K562 (cell line): Measurements from ENCODE around the gene KIAA0825. TPM values are rescaled to one million over a fixed set of nuclear protein-coding genes. Genes with fewer than 3 reads are reported as not detected.

Experiments
- ATF1 ChIP-seq, 2 experiments: fragments of 450-650 bp in 1 of 2; IDR thresholded peaks; 2 replicates each; pipeline ENCODE4 v1.6.1; 2016; ENCODE audit warnings: missing compliant biosample characterization in 1 of 2, missing genetic modification characterization in 1 of 2
- BCL6 ChIP-seq: fragments of 250-450 bp; sonication (Bioruptor Pico); IDR thresholded peaks from 2 replicates; pipeline ENCODE4 v1.4.0; 2020
- BHLHE40 ChIP-seq: IDR thresholded peaks from 2 replicates; pipeline ENCODE4 v1.6.1; 2011; ENCODE audit warnings: low read length, improper control_type of control experiment
- CHAMP1 ChIP-seq: fragments of 450-650 bp; IDR thresholded peaks from 2 replicates; pipeline ENCODE4 v1.6.1; 2016; ENCODE audit warnings: mild to moderate bottlenecking
- CREM ChIP-seq: IDR thresholded peaks from 2 replicates; pipeline ENCODE4 v1.6.1; 2014; ENCODE audit warnings: antibody characterized with exemption, low read depth
- ELK3 ChIP-seq: fragments of 450-650 bp; formaldehyde crosslinking; IDR thresholded peaks from 2 replicates; pipeline ENCODE4 v1.4.0; 2020; ENCODE audit warnings: mild to moderate bottlenecking
- FOXP4 ChIP-seq: sonication (generic); formaldehyde crosslinking; IDR thresholded peaks from 2 replicates; pipeline ENCODE4 v1.8.0; 2022; ENCODE audit warnings: mild to moderate bottlenecking, missing genetic modification reagents, borderline replicate concordance
- GABPA ChIP-seq: fragments of 200-800 bp; sonication (Bioruptor generic); conservative IDR thresholded peaks from 2 replicates; pipeline ENCODE4 v1.6.1; 2016; ENCODE audit warnings: low read depth, missing genetic modification characterization, missing compliant biosample characterization
- HNRNPLL ChIP-seq: fragments of 200-400 bp; formaldehyde crosslinking; IDR thresholded peaks from 2 replicates; pipeline ENCODE4 v1.6.1; 2017; ENCODE audit warnings: low read length, low read depth, mild to moderate bottlenecking; ENCODE audit not compliant: poor library complexity, severe bottlenecking
- MNT ChIP-seq, 2 experiments: fragments of 450-650 bp; conservative IDR thresholded peaks; 2 replicates each; pipeline ENCODE4 v1.6.1; 2017; ENCODE audit warnings: mild to moderate bottlenecking in 2 of 2, moderate library complexity in 2 of 2
- POLR2AphosphoS5 ChIP-seq: IDR thresholded peaks from 2 replicates; pipeline ENCODE4 v1.6.1; 2011; ENCODE audit warnings: mild to moderate bottlenecking, low read depth, low read length, moderate library complexity; ENCODE audit not compliant: control insufficient read depth, insufficient read depth
- RBFOX2 ChIP-seq: fragments of 200-400 bp; formaldehyde crosslinking; IDR thresholded peaks from 2 replicates; pipeline ENCODE4 v1.6.1; 2017; ENCODE audit warnings: low read depth, mild to moderate bottlenecking, low read length, moderate library complexity
- RUNX1 ChIP-seq: sonication (generic); IDR thresholded peaks from 2 replicates; pipeline ENCODE4 v1.6.1; 2016; ENCODE audit warnings: antibody characterized with exemption, low read depth
- ZFPM2 ChIP-seq: fragments of 250-450 bp; sonication (Bioruptor Pico); IDR thresholded peaks from 2 replicates; pipeline ENCODE4 v1.5.1; 2022; ENCODE audit warnings: mild to moderate bottlenecking
- ZNF175 ChIP-seq: fragments of 200-800 bp; sonication (Bioruptor generic); IDR thresholded peaks from 2 replicates; pipeline ENCODE4 v1.6.1; 2016; ENCODE audit warnings: low read depth, mild to moderate bottlenecking, missing genetic modification characterization, missing compliant biosample characterization
- ZNF449 ChIP-seq: fragments of 250-450 bp; sonication (Bioruptor Pico); IDR thresholded peaks from 2 replicates; pipeline ENCODE4 v1.8.0; 2022; ENCODE audit warnings: moderate library complexity, mild to moderate bottlenecking, inconsistent platforms
- ZNF511 ChIP-seq: sonication (generic); formaldehyde crosslinking; IDR thresholded peaks from 2 replicates; pipeline ENCODE4 v1.8.0; 2022; ENCODE audit warnings: mild to moderate bottlenecking, missing genetic modification reagents
- polyA plus RNA-seq, 8 experiments: library from polyadenylated mRNA; depleted of rRNA in 4 of 8; stranded (reverse) in 5 of 8; unstranded in 3 of 8; fragments of >200 nt; fragmentation: Nextera tagmentation in 2 of 8; fragmentation: Illumina TruSeq in 1 of 8; extraction: Ambion mirVana in 2 of 8; extraction: Trizol in 1 of 8; gene quantifications; 2 replicates each; pipeline versions ENCODE4 v1.2.1 to v1.2.3, GENCODE V29; 2011 to 2014; ENCODE audit warnings: inconsistent platforms in 1 of 8, missing spikeins in 1 of 8
- total RNA-seq, 7 experiments: library from RNA; depleted of rRNA in 6 of 7; stranded (reverse); fragments of >200 nt in 6 of 7; fragmentation: Illumina TruSeq in 2 of 7; extraction: Trizol in 2 of 7; gene quantifications; 2 replicates each; pipeline versions ENCODE4 v1.2.1 to v1.2.3, GENCODE V29; 2011 to 2021; ENCODE audit warnings: low replicate concordance in 1 of 7

KIAA0825 gene
- total and polyA plus RNA-seq, 9 of the 15 experiments (the other 6 are each of a cell fraction or from before 2014, with no cell fraction given): 0.05 to 0.36 (median 0.16) TPM; not detected in 1

- TF ChIP-seq ELK3 (CRISPR knock-in tag): no peak
- peak; percentile 61; the same call in 1 of the 2 replicates for TF ChIP-seq CHAMP1
- peak; percentile 63 for TF ChIP-seq ZNF511 (CRISPR knock-in tag)
- 0 out of 2 replicates have a peak, but pooled peaks have one; percentile 16 for TF ChIP-seq BCL6
- peak; percentile 40 for TF ChIP-seq POLR2AphosphoS5
- TF ChIP-seq BHLHE40: peak; percentile 58
- TF ChIP-seq RBFOX2: peak; percentile 88
- TF ChIP-seq MNT (conservative IDR thresholded peaks at IDR 0.05): peak; percentile 92 to 95
- no peak for TF ChIP-seq RUNX1
- TF ChIP-seq ATF1 (CRISPR knock-in tag; IDR thresholded peaks at IDR 0.05): peak; percentile 54
- TF ChIP-seq ATF1 (tag; IDR thresholded peaks at IDR 0.05): peak; percentile 97
- TF ChIP-seq FOXP4 (CRISPR knock-in tag): peak; percentile 74; the same call in 1 of the 2 replicates
- peak; percentile 96 for TF ChIP-seq CREM
- no peak for TF ChIP-seq ZNF449
- TF ChIP-seq ZFPM2 (CRISPR knock-in tag): no peak
- peak; percentile 91 for TF ChIP-seq GABPA (tag)
- peak; percentile 86 for TF ChIP-seq HNRNPLL
- TF ChIP-seq ZNF175: 0 out of 2 replicates have a peak, but pooled peaks have one; percentile 32
Measured at GRCh38 chr5:94111209-94112004, 507.0 kb downstream of the KIAA0825 start (continued).
